HG02870 (cell line): ENCODE measurements around the gene USP12.
"Not testable (repeated sequence)": the region's sequence is repeated elsewhere in the genome, so short reads cannot be mapped to it uniquely, and the experiment has no call there.

Experiments used
- ATAC-seq: cut with Tn5 transposase; IDR thresholded peaks from one replicate; pipeline ENCODE4 v1.9.1; 2021; ENCODE audit warnings: mild to moderate bottlenecking, moderate library complexity; ENCODE audit not compliant: unreplicated experiment

Gene USP12

DNA sequence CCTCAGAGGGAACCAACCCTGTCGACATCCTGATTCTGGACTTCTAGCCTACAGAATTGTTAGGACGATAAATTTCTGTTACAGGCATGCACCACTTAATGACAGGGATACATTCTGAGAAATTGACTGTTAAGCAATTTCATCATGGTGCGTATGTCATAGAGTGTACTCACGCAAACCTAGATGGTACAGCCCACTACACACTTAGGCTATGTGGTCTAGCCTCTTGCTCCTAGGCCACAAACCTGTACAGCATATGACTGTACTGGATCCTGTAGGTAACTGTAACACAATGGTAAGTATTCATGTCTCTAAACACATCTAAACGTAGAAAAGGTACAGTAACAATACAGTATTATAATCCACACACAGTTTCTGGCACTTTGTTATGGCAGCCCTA lies 13.3 kb downstream of the USP12 start:
- ATAC-seq: no peak

- no peak for ATAC-seq
These were observed 19.6 kb downstream of the USP12 start for GRCh38 chr13:27151798-27152599.

DNA sequence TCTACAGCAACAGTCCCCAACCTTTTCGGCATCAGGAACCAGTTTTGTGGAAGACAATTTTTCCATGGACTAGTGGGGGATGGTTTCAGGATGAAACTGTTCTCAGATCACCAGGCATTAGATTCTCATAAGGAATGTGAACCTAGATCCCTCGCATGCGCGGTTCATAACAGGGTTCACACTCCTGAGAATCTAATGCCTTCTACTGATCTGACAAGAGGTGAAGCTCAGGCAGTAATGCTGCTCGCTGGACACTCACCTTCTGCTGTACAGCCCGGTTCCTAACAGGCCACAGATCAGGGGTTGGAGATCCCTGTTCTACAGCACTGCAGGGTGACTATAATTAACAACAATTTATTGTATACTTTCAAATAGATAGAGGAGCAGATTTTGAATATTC lies 21.9 kb downstream of the USP12 start:
- no peak for ATAC-seq

- ATAC-seq: no peak
These were observed 22.7 kb downstream of the USP12 start for GRCh38 chr13:27148900-27149299.

DNA sequence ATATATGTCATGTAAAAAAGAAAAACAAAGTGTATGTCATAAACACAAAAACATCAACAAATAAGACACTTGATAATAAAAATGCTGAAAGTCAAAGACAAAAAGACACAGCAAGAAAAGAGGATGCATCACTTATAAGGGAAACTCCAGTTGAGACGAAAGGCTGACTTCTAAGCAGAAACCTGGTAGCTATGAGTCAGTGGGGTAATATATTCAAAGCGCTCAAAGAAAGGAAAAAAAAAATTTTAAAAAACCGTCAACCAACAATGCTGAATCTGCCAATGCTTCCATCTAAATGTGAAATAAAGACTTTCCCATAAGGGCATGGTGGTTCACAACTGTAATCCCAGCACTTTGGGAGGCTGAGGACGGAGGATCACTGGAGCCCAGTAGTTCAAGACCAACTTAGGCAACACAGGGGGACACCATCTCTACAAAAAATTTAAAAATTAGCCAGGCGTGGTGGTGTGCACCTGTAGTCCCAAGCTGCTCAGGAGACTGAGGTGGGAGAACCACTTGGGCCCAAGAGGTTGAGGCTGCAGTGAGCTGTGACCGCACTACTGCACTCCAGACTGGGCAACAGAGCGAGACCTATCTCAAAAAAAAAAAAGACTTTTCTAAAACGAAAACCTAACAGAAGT lies 24.0 kb downstream of the USP12 start:
- ATAC-seq: peak; percentile 71

DNA sequence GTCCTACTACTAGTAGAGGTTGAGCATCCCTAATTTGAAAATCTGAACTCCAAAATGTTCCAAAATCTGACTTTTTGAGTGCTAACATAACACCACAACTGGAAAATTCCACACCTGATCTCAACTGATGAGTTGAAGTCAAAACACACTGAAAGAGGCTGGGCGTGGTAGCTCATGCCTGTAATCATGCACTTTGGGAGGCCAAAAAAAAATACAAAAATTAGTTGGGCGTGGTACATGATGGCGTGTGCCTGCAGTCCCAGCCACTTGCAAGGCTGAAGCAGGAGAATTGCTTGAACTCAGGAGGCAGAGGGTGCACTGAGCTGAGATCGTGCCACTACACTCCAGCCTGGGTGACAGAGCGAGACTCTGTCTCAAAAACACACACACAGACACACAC lies 29.9 kb downstream of the USP12 start:
- ATAC-seq: no peak

DNA sequence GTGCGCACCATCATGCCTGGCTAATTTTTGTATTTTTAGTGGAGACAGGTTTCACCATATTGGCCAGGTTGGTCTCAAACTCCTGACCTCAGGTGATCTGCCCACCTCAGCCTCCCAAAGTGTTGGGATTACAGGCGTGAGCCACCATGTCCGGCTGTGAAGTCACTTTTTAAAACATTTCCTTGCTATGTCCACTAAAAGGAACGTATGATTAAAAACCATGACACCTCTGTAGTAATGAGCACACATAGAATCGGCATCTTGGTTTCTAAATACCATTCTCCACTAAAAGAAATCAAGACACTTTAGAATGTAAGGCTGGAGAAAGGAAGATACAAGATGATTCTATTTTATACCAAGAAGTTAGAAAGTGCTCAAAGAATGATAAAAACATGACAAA lies 30.5 kb downstream of the USP12 start:
- not testable (repeated sequence) for ATAC-seq

GRCh38 chr13:27140060-27140459 lies 31.6 kb downstream of the USP12 start:
- ATAC-seq: no peak

- ATAC-seq: no peak
These were observed 32.0 kb downstream of the USP12 start for GRCh38 chr13:27139565-27139964.

GRCh38 chr13:27138457-27139093 lies 33.0 kb downstream of the USP12 start:
- no peak for ATAC-seq

GRCh38 chr13:27137759-27138158 lies 33.9 kb downstream of the USP12 start:
- no peak for ATAC-seq

- ATAC-seq: no peak
These were observed 36.6 kb downstream of the USP12 start for GRCh38 chr13:27135023-27135422.

- ATAC-seq: no peak
These were observed 37.7 kb downstream of the USP12 start for GRCh38 chr13:27133889-27134288.

DNA sequence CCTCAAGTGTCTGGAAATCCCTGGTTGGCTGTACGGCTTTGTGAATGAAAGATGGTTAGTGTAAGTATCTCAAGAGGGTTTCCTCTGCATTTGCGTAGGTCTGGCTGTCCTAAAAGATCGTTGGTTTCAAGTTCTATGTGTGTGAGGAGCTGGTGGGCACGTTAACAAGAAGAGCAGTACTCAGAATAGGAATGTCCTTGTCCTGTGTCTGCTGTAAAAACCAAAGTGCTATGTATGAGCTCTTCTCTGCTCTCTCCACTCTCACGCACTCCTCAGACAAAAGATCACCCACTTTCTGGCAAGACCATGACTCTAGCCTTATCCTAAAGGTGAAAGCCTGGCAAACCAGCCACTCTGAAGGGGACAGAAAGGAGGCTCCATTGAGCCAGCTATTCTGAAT lies 39.1 kb downstream of the USP12 start:
- peak; percentile 42 for ATAC-seq

- ATAC-seq: no peak
These were observed 39.7 kb downstream of the USP12 start for GRCh38 chr13:27131906-27132305.

DNA sequence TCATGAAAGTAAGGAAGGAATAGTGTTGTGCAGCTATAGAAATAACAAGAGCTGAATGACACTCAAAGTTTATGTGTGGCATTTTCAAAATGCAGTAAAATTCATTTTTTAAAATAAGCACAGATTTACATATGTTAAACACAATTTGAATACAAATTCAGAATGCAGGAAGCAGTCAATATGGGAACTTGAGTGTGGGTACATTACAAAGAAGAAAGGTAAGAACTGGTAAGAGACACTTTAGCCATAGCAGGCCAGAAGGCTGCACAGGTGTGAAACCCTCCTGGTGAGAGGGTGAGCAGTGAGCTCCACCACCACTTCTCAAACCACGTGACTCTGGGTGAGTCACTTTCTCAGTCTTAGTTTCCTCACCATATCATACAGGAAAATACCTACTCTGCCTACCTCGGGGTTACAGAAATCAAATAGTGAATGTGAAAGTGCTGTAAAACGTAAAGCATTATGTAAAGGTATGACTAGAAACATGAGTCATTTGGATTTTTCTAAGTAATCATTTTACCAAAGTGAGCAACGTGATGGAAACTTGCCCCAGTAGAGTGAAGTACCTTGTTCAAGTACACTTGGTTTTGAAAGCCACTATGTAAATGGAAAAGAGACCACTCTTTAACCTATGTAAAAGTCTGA lies 40.5 kb downstream of the USP12 start:
- ATAC-seq: peak; percentile 82

- ATAC-seq: no peak
These were observed 41.2 kb downstream of the USP12 start for GRCh38 chr13:27130223-27130978.

- no peak for ATAC-seq
These were observed 42.6 kb downstream of the USP12 start for GRCh38 chr13:27128825-27129627.

- ATAC-seq: peak; percentile 31
These were observed 44.8 kb downstream of the USP12 start for GRCh38 chr13:27126859-27127258.
